Stimulated activated naive CD8-positive, alpha-beta T cell treated with anti-CD3 and anti-CD28 coated beads, Interleukin-15, amount 100 ng/mL, for 72 hours (primary cell): ENCODE results near the gene MINDY1.

Experiments
- ATAC-seq: fragments of 150-1000 bp; cut with Tn5 transposase; 2 replicates; pipeline ENCODE4 v1.10.0; 2021; ENCODE audit warnings: mild to moderate bottlenecking, moderate library complexity
- DNase-seq, 2 donors: peaks; one replicate each; pipeline ENCODE4 v3.0.0; 2021 to 2022
- H3K27ac Mint-ChIP-seq, 2 donors: one replicate each; pipeline ENCODE4 v1.8.0; 2022; ENCODE audit warnings: mild to moderate bottlenecking in 2 of 2, mixed read lengths in 2 of 2, moderate library complexity in 2 of 2
- H3K27me3 Mint-ChIP-seq: one replicate; pipeline ENCODE4 v1.8.0; 2022; ENCODE audit warnings: mixed read lengths
- H3K4me1 Mint-ChIP-seq: one replicate; pipeline ENCODE4 v1.8.0; 2022; ENCODE audit warnings: mild to moderate bottlenecking, mixed read lengths
- H3K4me3 Mint-ChIP-seq, 2 donors: one replicate each; pipeline ENCODE4 v1.8.0; 2022; ENCODE audit warnings: mild to moderate bottlenecking in 2 of 2, mixed read lengths in 2 of 2, moderate library complexity in 1 of 2
- H3K9me3 Mint-ChIP-seq, 2 donors: one replicate each; pipeline ENCODE4 v1.8.0; 2022; ENCODE audit warnings: mixed read lengths in 2 of 2

Gene MINDY1

GRCh38 chr1:150979092-150980056 lies 27.3 kb downstream of the MINDY1 start:
- Mint-ChIP-seq H3K9me3 (no peaks in the 10 kb centered on the region), H3K27me3 (no peaks in the 10 kb centered on the region), H3K4me1 (peaks cover 46% of the 10 kb centered on the region), H3K4me3 (peak overlapping the region; percentile 55 to 77), H3K27ac (peak overlapping the region in 1 of 2 donors; percentile 25)
- DNase-seq (peak; percentile 85 to 87), ATAC-seq (peak; percentile 66)

GRCh38 chr1:150976879-150977694 lies 29.6 kb downstream of the MINDY1 start:
- peak; percentile 62 to 86 for DNase-seq
- H3K4me1 Mint-ChIP-seq, result peaks cover 63% of the 10 kb centered on the region
- H3K9me3 Mint-ChIP-seq, result no peaks in the 10 kb centered on the region
- H3K27me3 Mint-ChIP-seq, result no peaks in the 10 kb centered on the region
- peak overlapping the region; percentile 77 to 93 for H3K27ac Mint-ChIP-seq
- ATAC-seq, result peak; percentile 69
- peak overlapping the region; percentile 88 to 92 for H3K4me3 Mint-ChIP-seq

- Mint-ChIP-seq H3K27ac (peak overlapping the region in 1 of 2 donors; percentile 93), H3K27me3 (no peaks in the 10 kb centered on the region), H3K4me3 (peak overlapping the region; percentile 88 to 92), H3K4me1 (peaks cover 70% of the 10 kb centered on the region), H3K9me3 (no peaks in the 10 kb centered on the region)
- ATAC-seq (no peak), DNase-seq (no peak)
These were observed 30.3 kb downstream of the MINDY1 start for GRCh38 chr1:150976401-150976821.

- Mint-ChIP-seq H3K27me3 (no peaks in the 10 kb centered on the region), H3K27ac (peak within 1 kb of the TSS; percentile 93 to 94), H3K4me1 (peaks cover 85% of the 10 kb centered on the region), H3K9me3 (no peaks in the 10 kb centered on the region), H3K4me3 (peak within 1 kb of the TSS; percentile 92 to 94)
- ATAC-seq (peak; percentile 59), DNase-seq (peak; percentile 68 to 70)
These were observed 31.9 kb downstream of the MINDY1 start, which contains the start of gene CERS2 for GRCh38 chr1:150974580-150975478. Gene CERS2 (minus strand): TSS chr1:150974835. CDS start chr1:150969090, 5,745 bp downstream.

- H3K9me3 Mint-ChIP-seq, result no peaks in the 10 kb centered on the region
- H3K4me3 Mint-ChIP-seq, result peak overlapping the region; percentile 92 to 94
- ATAC-seq, result peak; percentile 34
- peak overlapping the region; percentile 87 to 94 for H3K27ac Mint-ChIP-seq
- peak; percentile 44 to 54 for DNase-seq
- peaks cover 80% of the 10 kb centered on the region for H3K4me1 Mint-ChIP-seq
- H3K27me3 Mint-ChIP-seq, result no peaks in the 10 kb centered on the region
These were observed 32.7 kb downstream of the MINDY1 start for GRCh38 chr1:150973836-150974579.

- peak; percentile 27 to 38 for DNase-seq
These were observed 33.4 kb downstream of the MINDY1 start for GRCh38 chr1:150973258-150973835.

GRCh38 chr1:150972417-150972940 lies 34.2 kb downstream of the MINDY1 start:
- H3K4me1 Mint-ChIP-seq, result peaks cover 79% of the 10 kb centered on the region
- ATAC-seq, result no peak
- no peaks in the 10 kb centered on the region for H3K27me3 Mint-ChIP-seq
- H3K27ac Mint-ChIP-seq, result peak overlapping the region; percentile 61 to 87
- no peaks in the 10 kb centered on the region for H3K9me3 Mint-ChIP-seq
- DNase-seq, result no peak
- H3K4me3 Mint-ChIP-seq, result peak overlapping the region; percentile 82 to 94

More at GRCh38 chr1:150973258-150973835, 33.4 kb downstream of the MINDY1 start:
- Mint-ChIP-seq H3K9me3 (no peaks in the 10 kb centered on the region), H3K27ac (peak overlapping the region; percentile 87 to 94), H3K4me1 (peaks cover 79% of the 10 kb centered on the region), H3K27me3 (no peaks in the 10 kb centered on the region), H3K4me3 (peak overlapping the region; percentile 82 to 94)
- ATAC-seq, result peak; percentile 15

GRCh38 chr1:150971583-150972416 lies 34.9 kb downstream of the MINDY1 start:
- Mint-ChIP-seq H3K9me3 (no peaks in the 10 kb centered on the region), H3K27me3 (no peaks in the 10 kb centered on the region)

GRCh38 chr1:150970808-150971582 lies 35.7 kb downstream of the MINDY1 start:
- DNase-seq, result no peak
- peak overlapping the region; percentile 43 to 82 for H3K4me3 Mint-ChIP-seq

More at GRCh38 chr1:150971583-150972416, 34.9 kb downstream of the MINDY1 start:
- DNase-seq (no peak), ATAC-seq (no peak)
- peak overlapping the region; percentile 61 to 87 for H3K27ac Mint-ChIP-seq
- peaks cover 73% of the 10 kb centered on the region for H3K4me1 Mint-ChIP-seq
- H3K4me3 Mint-ChIP-seq, result peak overlapping the region; percentile 82 to 94

GRCh38 chr1:150969626-150970025 lies 37.1 kb downstream of the MINDY1 start:
- no peaks in the 10 kb centered on the region for H3K27me3 Mint-ChIP-seq
- peak overlapping the region in 1 of 2 donors; percentile 84 for H3K27ac Mint-ChIP-seq
- no peak for DNase-seq
- H3K9me3 Mint-ChIP-seq, result no peaks in the 10 kb centered on the region
- H3K4me3 Mint-ChIP-seq, result no peak overlapping the region
- no peak for ATAC-seq
- peaks cover 56% of the 10 kb centered on the region for H3K4me1 Mint-ChIP-seq

More at GRCh38 chr1:150970808-150971582, 35.7 kb downstream of the MINDY1 start:
- no peaks in the 10 kb centered on the region for H3K9me3 Mint-ChIP-seq
- H3K27me3 Mint-ChIP-seq, result no peaks in the 10 kb centered on the region
- no peak for ATAC-seq
- H3K4me1 Mint-ChIP-seq, result peaks cover 65% of the 10 kb centered on the region
- H3K27ac Mint-ChIP-seq, result peak overlapping the region; percentile 38 to 89

- Mint-ChIP-seq H3K4me3 (no peak overlapping the region), H3K27me3 (no peaks in the 10 kb centered on the region), H3K4me1 (peaks cover 53% of the 10 kb centered on the region), H3K27ac (no peak overlapping the region), H3K9me3 (no peaks in the 10 kb centered on the region)
- no peak for ATAC-seq
- DNase-seq, result no peak
These were observed 38.2 kb downstream of the MINDY1 start for GRCh38 chr1:150968491-150968890.

- H3K4me1 Mint-ChIP-seq, result peaks cover 47% of the 10 kb centered on the region
- H3K27me3 Mint-ChIP-seq, result no peaks in the 10 kb centered on the region
- peak overlapping the region in 1 of 2 donors; percentile 72 for H3K27ac Mint-ChIP-seq
- ATAC-seq (no peak), DNase-seq (no peak)
- no peaks in the 10 kb centered on the region for H3K9me3 Mint-ChIP-seq
- no peak overlapping the region for H3K4me3 Mint-ChIP-seq
These were observed 38.8 kb downstream of the MINDY1 start for GRCh38 chr1:150967936-150968335.
